Measurements from ENCODE around the gene MYORG.

MYORG gene

DNA sequence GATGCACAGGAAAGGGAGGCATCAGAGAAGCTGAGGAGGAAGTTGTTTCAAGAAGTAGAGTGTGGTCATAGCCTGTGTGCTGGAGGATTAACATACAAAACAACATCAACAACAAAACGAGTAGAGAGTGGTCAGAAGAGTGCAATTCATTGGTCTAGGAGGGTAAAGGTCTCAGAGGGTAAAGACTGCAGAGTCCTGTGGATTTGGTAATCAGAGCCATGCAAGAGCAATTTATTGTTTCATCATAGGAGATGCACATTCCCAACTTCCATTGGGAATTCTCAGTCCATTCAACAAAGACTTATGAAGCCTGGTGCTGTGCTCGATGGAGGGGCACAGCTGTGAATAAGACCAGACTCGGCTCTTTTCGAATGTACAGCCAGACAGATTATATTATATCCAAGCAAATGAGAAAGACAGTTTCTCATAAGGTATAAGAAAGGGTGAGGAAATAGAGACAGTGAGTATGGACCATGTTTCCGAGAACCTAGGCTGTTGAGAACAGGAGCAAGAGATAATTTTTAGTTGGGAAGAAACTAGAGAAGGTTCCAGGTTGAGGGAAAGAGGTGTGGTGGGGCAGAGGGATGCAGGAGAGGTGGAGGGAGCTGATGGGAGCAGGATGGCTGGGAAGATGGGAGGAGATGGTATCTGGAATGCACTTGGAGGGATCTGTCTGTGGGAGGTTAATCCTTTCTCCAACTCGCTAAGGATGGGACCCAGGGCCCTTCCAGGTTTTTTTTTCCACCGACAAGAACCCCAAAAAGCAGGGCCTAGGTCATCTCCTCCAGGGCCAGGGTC lies 7.9 kb upstream of the MYORG start:
- no peak for DNase-seq (ENCODE audit: low read depth)

DNA sequence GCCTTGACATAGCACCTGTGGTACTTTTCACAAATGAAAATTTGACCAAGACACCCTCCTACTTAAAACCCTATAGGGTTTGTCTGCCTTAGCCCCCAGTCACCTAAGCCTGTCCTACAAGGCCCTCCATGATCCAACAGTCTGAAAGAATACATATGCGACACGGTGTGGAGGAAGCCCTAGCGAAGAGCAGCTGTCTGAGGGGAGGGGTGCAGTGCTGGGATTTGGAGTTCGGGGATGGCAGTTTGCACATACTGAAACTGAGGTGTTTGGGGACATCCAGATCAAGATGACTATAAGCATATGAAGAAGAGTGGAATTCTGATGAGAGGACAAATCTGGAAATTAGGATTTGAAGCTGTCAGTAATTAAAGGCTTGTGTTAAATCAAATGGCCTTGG lies 7.2 kb upstream of the MYORG start:
- no peak for DNase-seq (ENCODE audit: low read depth)

DNA sequence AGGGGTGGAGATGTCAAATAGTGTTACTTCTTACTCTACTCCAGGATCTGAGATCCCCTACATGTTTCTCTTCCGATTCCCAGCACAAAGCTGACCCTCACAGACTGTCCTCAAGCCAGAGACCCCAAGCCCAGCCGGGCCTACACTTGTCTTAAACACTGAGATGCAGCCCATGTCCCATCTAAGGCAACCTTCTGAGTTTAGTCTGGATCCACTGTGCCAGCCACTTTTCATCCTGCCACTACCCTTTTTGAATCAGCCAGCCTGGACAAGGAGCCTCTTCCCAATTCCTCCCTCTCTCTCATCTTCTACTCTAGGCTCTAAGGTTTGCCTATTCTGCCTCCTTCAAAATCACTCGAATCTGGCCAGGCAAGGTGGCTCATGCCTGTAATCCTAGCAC lies 6.2 kb upstream of the MYORG start:
- no peak for DNase-seq (ENCODE audit: low read depth)

DNA sequence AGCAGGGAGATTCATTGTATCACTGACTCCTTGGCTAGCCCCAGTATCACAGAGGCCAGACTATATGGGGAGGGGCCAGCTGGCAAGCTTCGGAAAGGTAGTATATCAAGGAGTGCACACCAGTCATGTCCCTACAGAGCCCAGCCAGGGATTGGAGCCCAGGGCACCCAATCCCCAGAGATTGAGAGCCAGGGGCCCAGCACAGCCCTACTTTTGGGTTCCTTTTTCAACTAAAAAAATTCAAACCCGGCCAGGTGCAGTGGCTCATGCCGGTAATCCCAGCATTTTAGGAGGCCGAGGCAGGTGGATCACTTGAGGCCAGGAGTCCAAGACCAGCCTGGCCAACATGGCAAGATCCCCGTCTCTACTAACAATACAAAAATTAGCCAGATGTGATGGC lies 5.4 kb upstream of the MYORG start:
- DNase-seq (ENCODE audit: low read depth) = no peak

DNA sequence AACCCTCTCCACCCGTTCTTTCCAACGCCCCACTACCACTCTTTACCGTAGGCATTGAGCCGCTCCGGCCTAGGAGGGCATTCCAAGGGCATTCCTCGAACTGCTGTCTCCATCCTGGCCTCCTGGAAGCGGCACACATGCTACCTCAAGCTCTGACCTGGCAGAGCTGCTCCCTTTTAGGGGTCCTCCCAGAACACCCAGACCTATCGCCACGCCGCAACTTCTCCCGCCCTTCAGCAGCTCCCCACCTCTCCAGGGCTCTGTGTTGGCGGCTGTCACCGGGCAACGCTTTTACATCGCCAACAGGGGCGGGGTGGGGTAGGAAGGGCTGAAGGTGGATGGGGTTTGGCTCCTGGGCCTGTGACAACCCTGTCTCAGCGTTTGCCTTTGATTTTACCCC lies 4.6 kb upstream of the MYORG start:
- DNase-seq (ENCODE audit: low read depth) = no peak

DNA sequence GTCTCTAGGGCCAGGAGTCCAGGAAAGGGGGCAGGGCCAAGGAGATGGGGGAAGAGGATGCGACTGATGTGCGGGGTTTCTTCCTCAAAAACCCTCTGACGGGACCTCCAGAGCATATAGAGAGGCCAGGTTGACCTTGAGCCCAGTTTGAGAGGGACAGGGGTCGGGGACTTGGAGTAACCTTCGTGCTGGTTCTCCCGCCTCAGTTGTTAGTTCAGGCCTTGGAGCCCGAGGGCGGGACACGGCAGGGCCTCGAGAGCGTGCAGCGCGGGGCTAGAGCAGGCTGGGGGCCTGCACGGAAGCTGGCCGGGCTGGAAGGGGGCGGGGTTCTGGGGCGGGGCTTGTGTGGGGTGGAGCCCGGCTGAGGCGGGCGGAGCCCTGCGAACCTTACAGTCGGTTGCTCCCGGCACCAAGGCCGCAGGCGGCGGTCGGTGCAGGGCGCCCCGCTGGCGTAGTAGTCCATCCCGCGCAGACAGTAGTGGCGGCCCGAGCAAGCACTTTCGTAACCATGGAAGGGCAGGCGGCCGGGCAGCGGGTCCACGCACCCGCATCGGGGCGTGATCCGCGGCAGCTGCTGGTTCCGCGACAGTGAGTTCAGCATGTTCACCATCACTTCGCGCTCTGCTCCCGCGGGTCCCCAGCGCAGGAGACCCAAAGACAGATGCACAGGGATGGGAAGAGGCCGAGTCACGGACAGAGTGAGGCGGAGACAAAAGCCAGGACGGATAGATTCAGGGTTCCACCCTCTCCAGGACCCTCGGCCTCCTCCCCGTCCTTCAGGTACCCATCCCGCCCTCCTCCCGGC lies 4.0 kb upstream of the MYORG start:
- no peak for DNase-seq (ENCODE audit: low read depth)

DNA sequence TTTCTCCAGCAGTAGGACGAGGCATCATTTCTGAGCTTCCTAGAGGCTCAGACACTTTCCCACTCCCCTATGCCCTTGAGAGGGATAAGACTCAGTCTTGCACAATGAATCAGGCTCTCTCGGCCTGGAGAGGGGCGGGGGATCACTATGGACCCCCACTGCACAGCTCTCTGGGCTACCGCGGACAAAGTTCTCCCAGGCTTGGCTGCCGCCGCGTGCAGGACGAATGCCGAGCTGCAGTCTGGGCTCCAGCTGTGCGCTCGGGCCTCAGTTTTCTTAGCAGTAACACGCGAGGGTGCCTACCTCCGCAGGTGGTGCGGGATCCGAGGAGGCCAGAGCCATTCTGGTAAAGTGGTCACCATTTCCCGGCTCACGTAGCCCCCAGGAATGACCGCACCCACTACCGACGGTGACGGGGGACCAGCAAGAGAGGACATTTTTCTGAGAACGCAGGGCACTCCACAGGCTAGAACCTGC lies 3.4 kb upstream of the MYORG start:
- DNase-seq (ENCODE audit: low read depth) = no peak

DNA sequence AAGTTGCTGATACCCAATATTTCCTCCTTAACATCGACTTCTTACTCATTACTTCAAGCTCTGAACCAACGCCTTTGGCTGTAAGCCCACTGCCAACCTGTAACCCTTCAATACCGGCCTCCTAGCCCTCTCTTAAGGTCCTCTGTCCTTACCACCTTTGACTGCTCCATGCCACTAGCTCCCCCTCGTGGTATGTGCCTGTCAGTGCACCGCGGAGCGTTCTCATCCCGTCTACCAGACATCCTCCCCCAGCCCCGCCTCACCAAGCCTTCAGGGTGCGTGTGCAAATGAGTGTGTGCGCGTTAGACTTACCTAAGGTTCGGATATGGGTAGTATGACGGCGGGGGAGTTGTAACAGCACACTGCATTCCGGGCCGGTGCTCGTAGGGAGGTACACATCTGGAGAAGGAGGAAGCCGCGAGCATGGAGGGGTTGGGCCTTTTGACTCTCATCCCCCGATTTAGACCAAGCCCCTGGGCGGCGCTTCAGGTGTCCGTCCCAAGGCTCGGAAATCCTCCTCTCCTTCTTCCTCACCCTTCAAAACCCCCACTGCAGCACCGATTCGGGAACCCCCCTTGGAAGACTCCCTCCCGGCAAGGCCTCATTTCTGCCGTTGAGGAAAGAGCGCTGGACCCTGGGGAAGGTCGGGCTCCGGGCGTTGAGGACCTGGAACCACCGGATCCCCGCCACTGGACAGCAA lies 2.8 kb upstream of the MYORG start:
- peak; percentile 71 for DNase-seq (ENCODE audit: low read depth)

DNA sequence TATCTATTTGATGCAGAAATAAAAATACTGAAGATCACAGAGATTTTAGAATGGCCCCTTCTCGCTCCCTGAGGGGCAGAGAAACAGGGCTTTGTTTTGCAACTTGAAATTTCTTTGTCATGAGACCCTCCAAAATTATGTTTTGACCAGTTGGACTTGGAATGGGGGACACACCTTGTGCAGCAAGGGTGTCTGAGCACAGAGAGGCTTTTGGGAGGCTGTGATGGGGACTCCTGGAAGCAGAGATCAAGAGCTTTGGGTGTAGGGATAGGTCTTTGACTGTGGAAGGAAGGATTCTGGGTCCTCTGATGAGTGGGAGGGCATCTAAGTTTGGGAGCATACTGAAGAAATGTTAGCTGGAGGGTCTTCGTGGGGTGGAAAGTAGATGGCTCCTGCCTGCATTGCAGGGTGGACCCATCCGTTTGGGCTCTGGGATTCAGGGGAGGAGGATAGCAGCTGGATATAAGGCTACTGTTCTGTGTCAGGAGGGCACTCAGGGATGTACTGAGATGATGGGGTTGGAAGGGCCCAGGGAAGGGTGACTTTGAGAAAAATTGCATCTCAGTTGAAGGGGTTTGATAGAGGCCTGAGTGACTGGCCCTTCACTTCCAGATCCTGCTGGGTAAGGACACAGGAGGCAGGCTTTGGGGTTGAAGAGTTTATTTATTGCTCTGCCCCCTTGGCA lies 1.8 kb upstream of the MYORG start:
- no peak for DNase-seq (ENCODE audit: low read depth)

DNA sequence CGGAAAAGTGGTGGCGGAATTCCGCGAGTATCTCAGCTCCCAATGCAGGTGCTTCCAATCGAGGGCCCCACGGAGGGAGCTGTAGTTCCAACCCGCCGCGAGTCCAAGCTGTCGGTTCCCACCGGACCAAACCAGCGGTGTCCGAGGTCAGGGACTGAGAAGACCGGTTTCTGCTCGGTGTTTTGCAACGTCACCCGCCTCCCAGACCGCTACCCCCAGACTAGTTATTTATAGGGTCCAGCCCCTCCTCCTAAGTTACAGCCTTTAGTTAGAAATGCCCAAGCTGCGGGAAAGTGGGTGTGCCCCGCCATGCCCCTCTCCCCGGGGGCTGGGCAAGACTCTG lies 677 bp upstream of the MYORG start:
- DNase-seq (ENCODE audit: low read depth) = no peak

DNA sequence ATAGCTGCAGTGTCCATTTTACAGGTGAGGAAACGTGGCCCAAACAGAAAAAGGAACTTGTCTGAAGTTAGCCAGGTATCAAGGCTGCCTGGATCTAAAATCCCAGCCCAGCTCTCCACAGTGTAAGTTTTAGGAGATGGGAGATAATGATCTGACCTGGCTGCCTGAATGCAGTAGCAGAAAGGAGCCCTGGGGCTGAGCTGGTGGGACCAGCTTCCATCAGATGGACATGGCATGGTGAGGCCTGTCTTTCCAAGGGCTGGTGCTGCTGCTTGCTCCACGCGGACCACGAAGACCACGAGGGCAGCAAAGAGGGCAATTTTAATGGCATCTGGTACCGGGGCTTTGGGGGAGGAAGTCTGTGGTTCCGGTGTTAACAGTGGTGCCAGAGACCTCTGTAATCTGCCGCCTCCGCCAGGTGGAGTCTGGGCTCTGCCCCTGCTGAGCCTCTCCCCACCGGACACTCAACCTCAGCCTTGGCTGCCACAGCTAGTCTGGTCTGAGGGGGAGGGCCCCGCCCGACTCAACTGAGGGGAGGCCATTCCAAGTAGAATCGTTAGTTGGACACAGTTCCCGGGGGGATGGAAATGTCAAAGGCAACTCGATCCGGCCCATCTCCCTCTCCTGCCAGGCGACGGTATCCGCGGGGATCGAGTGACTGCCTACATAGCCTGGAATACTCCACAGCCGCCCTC lies 650 bp downstream of the MYORG start:
- DNase-seq (ENCODE audit: low read depth) = no peak

DNA sequence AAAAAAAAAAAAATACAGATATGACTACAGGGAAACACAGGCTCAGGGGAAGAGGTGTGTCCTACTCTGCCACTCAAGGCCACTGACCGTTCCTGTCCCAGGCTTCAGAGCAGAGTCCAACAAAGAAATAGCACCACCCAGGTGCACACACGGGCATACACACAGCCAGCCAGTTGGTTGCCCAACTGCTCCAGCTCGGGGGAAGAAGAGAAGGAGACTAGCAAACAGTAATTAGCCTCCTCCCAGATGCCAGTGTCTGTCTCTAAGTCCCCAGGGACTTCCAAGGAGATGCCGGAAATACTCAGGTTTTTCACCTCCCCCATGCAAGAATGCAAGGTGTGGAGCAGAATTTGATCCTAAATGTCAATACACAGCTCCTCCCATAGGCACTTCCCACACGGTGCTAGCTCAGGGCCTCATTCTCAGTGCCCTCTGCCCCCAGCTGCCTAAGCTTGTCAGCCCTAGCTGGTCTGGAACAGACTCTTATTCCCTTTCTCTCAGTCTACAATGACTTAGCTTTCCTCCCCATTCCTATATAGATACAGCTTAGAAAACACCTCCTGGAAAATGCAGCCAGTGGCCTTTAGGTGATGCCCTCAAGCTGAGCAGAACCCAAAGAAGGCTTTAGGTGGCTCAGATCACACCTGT lies 1.7 kb downstream of the MYORG start:
- DNase-seq (ENCODE audit: low read depth) = no peak

DNA sequence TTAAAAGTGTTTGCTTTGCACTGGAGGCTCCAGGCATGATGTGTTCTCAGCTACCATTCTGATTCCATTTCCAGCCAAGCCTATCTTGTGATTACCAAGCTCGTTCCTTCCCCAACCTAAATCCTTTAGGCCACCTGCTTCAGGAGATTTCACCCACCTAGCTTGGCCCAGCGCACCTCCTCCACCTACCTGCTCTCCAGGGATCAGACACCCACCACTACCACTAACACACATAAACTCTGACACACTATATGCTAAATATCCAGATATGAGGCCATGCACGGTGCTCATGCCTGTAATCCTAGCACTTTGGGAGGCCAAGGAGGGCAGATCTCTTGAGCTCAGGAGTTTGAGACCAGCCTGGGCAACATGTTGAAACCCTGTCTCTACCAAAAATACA lies 2.4 kb downstream of the MYORG start:
- DNase-seq (ENCODE audit: low read depth) = no peak

DNA sequence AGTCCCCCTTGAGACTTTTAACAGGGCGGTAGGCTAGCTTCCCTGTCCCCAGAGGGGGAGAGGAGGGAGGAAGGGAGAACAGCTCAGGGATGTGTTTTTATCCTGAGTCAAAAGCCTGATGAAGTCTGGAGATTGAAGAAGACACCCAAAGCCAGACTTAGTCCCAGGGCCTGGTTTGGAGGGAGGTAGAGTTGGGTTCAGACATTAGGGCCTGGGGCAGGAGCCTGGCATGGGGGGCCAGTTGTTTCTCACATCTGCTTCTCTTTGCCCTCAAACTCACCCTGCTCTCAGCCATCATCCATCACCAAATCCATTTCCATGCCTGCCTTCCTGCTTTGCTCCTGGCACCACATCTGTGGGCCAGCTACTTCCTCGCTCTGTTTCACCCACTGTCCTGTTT lies 2.9 kb downstream of the MYORG start:
- no peak for DNase-seq (ENCODE audit: low read depth)

DNA sequence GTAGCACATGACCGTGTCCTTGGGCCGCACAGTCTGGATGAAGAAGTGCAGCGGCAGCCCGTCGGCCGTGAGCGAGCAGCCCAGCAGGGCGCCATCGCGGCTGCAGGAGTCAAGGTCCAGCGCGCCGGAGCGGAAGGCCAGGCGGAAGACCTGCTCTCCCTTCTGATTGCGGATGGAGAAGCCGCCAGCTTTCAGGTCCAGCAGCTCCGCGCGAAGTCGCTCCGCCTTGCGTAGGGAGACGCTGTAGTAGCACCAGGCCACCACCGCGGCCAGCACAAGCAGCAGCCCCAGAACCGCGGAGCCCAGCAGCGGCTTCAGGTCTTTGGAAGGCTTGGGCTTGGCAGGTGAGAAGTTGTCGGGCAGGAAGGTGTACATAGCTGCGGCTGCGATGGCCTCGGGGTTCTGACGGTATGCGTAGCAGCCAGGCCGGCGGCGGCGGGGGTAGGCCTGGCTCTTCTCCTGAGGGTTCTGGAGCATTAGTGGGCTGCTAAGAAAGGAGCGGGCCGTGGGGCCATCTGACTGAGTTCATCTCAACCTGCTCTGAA lies 4.2 kb downstream of the MYORG start:
- no peak for DNase-seq (ENCODE audit: low read depth)

DNA sequence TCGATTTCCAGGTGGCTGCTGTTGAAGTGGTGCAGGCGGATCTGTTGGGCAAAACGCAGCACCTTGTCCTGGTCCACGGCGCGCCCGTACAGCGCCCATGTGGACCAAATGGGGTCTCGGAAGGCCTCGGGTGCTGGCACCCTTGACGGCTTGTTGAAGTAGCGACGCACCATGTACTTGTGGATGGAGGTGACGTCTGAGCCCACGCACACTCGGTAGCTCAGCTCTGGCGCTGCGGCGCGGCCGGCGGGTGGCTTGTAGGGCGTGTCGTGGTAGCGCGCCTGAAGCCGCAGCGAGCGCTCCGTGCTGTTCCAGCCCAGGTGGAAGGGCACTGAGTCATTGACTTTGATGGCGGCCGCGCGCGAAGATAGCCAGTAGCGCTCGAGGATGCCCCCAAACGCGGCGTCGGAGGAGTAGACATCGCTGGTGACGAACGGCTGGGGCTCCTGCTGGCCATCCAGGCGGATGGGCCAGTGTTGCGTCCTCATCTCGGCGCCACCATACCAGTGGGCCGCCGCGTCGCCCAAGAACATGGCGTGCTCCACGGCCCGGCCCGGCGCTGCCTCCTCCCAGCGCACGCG lies 4.7 kb downstream of the MYORG start:
- no peak for DNase-seq (ENCODE audit: low read depth)

DNA sequence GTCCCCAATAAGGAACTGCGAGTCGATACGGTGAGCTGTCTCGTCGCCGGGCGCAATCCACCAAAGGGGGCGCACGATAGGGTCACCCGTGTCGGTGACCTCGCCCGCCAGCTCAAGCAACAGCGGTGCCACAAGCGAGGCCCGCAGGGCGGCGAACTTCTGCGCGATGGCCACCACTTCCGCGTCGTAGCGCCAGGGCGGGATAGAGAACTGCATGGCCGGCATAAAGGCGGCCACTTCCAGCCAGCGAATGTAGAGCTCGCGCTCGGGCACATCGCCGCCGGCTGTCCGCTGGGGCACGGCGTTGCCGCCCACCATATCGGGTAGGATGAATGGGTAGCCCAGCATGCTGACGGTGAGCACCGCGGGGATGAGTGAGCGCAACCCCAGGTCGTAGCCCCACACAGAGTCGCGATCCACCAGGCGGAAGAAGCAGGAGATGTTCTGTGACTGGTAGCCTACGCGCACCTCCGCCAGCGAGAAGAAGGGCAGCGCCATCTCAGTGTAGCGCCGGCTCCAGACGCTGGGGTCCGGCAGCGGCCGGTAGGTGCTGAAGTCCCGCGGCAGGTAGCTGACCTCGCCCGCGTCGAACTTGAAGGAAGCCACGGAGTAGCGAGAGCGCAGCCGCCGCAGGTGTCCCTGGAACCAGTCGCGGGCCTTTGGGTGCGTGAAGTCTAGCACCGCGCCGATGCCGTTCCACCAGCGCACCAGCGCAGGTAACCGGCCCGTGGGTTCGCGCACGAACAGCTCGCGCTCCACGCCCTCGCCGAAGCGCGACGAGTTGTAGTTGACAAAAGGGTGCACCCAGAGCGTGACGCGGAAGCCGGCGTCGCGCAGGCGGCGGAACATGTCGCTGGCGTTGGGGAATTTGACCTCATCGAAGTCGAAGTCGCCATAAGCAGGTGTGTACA lies 5.5 kb downstream of the MYORG start:
- no peak for DNase-seq (ENCODE audit: low read depth)

DNA sequence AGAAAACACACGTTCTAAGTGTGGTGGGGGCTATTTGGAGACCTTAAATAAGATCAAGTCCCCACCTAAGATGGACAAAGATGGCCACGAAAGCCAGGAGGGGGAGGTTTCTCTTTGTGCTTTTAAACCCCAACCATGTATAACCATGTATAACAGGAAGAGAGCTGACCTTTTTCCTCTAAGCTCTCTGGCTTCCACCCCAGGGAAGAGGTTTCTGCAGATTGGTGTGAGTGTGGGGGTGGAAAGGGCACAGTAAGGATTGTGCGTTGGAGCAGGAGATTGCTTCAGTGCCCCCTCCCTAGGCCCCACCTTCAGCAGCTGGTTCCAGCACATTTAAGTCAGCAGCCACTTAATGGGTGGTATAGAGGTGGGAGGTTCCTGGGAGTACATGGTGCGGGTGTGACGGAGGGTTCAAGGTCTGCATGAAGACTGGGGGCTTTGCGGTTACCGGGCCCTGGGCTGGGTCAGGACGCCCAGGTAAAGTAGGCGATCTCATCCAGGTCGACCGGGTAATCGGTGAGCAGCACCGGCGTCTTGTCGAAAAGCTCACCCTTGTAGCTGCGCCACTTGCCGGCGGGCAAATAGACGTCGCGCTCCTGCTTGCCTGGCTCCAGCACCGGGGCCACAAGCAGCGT lies 6.2 kb downstream of the MYORG start:
- DNase-seq (ENCODE audit: low read depth) = no peak

DNA sequence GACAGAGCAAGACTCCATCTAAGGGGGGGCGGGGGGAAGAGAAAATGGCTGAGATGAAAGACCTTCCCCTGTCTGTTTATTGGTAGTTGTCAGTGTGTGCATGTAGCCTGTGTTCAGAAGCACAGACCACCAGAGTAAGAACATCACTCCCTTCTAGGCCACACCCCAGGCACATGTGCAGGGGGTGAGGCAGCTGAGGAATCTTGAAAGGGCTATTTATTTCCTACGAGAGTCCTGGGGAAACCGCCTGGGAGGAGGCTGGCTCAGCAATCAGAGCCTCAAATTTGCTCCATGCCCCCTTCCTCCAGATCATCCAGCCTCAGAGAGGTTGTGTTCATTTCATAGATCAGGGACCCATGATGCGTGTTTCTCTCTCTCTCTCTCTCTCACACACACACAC lies 7.1 kb downstream of the MYORG start:
- DNase-seq (ENCODE audit: low read depth) = no peak

Measured in HS-27A (cell line).